NT2/D1 (cell line): ENCODE measurements around the gene S1PR4.

Experiments used
- SUZ12 ChIP-seq: IDR thresholded peaks from 2 replicates; pipeline ENCODE4 v1.6.1; 2011; ENCODE audit not compliant: insufficient read length, insufficient read depth; ENCODE audit errors: extremely low read depth
- YY1 ChIP-seq: IDR thresholded peaks from 2 replicates; pipeline ENCODE4 v1.6.1; 2011; ENCODE audit not compliant: insufficient read length, insufficient read depth
- ZNF274 ChIP-seq: IDR thresholded peaks from 2 replicates; pipeline ENCODE4 v1.6.1; 2011; ENCODE audit warnings: mild to moderate bottlenecking, low read depth, low read length

DNA sequence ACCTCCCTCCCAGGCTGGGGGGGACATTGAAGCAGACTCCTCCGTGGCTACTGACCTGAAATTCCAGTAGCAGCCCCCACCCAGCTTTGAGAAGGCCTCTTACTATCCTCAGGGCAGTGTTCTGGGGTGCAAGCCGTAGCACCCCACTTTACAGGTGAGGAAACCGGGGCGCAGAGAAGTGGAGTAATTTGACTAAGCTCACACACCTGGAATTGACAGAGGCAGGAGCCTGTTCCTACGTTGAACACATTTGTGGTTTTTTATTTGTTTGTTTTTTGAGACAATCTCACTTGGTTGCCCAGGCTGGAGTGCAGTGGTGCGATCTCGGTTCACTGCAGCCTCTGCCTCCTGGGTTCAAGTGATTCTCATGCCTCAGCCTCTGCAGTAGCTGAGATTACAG, 14.6 kb upstream of the S1PR4 start:
- TF ChIP-seq YY1 (no peak), SUZ12 (no peak), ZNF274 (no peak)
